Measurements from ENCODE around the gene COPE.

The COPE gene

DNA sequence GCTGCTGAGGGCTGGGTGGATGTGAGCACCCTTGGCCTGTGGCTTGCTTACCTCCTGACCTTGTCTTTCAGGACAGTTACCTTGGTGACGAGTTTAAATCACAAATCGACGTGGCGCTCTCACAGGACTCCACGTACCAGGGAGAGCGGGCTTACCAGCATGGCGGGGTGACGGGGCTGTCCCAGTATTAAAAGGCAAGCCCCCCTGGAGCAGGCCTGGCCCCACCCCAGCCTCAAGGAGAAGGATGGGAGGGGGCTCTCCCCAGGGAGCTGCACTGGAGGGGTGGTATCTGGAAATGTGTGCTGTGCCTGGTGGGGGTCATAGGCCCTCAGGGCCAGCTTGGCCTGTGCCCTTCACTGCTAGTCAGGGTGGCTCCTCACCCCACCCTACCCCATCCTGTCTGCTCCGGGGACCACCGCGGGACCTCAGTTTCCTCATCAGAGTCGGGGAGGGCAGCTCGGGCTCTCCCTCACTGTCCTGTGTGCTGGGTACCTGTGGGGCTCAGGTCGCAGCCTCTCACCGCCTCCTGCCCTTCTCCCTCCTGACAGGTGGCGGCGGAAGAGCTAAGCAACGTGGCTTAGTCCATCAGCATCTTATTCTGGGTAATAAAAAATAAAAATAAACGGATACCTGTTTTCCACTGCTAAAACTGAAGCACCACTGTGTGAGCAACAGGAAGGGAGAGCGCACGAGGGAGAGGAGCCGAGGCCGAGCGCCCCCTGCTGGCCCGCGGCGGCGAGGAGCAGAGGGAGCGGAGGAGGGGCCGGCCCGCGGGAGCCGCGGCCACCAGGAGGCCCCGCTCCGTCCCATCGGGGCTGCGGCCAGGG is 53.0 kb downstream of the COPE start:
- DNase-seq = peak; percentile 30

DNA sequence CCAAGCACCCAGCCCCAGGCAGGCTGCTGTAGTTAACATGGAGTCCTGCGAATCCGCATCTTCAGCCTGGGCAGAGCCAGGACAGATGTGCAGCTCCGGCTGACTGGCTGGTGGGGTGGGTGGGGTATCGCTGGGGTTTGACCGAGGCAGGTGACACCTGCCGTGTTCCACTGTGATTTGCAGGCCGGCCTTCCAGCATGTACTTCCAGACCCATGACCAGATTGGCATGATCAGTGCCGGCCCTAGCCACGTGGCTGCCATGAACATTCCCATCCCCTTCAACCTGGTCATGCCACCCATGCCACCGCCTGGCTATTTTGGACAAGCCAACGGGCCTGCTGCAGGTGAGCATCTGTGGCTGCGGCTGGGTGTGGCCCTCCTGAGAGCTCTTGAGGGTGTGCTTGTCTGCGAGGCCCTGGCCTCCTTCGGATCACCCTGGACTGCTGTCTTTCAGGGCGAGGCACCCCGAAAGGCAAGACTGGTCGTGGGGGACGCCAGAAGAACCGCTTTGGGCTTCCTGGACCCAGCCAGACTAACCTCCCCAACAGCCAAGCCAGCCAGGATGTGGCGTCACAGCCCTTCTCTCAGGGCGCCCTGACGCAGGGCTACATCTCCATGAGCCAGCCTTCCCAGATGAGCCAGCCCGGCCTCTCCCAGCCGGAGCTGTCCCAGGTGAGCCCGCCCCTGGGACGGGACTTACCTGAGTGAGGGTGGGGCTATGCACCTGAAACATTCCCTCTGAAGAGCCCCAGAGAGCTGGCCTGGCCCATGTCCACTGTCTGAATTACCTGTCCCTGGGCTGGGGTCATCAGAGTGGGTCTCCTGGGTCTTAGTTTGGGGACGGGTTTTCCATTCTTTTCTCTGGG is 53.8 kb downstream of the COPE start:
- no peak for DNase-seq

GRCh38 chr19:18863843-18864362 is 55.3 kb downstream of the COPE start:
- no peak for DNase-seq

- DNase-seq = no peak
Measured at GRCh38 chr19:18862976-18863842, 56.0 kb downstream of the COPE start.

GRCh38 chr19:18861917-18862316 is 57.3 kb downstream of the COPE start:
- no peak for DNase-seq

DNA sequence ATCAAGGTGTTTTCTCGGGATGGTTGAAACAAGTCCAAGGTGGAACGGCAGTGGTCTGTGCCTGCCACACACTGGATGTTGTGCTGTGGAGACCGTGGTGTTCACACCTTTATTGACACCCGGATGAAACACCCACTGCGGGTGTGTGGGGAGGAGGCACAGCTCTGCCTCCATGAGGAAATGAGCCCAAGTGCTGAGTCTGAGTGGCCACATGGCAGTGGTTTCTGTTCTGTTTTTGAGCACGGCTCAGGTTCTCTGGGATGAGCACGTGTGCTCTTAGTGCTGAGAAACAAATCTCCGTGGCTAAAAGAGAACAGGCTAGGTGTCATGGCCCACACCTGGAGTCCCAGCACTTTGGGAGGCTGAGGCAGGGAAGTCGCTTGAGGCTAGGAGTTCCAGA is 58.0 kb downstream of the COPE start:
- no peak for DNase-seq

DNA sequence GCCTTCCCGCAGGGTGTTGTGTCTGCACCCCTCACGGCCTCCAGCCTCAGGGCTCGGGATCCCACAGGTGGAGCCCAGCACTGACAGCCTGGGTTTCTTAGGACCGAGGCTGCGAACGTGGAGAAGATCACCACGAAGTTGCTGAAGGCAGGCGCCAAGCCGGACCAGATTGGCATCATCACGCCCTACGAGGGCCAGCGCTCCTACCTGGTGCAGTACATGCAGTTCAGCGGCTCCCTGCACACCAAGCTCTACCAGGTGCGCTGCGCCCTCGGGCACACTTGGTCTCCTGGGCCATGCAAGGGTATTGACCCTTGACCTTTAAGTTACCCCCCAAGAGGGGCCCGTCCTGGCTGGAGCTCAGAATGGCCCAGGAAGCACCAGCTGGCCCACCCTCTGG is 58.5 kb downstream of the COPE start:
- no peak for DNase-seq

DNA sequence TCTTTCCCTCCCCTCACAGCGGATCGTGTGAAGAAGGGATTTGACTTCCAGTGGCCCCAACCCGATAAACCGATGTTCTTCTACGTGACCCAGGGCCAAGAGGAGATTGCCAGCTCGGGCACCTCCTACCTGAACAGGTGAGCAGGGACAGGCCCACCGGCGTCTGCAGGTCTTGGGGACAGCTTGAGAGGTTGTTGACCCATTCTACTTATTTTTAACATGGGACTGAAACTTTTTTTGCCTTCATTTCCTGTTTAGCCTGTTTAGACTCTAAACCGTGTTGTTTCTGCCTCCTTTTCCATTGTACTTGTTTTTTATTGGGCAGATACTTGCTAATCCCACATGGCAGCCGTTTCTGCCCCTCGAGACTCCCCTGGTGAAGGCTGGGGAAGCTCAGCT is 58.9 kb downstream of the COPE start:
- DNase-seq = no peak

DNA sequence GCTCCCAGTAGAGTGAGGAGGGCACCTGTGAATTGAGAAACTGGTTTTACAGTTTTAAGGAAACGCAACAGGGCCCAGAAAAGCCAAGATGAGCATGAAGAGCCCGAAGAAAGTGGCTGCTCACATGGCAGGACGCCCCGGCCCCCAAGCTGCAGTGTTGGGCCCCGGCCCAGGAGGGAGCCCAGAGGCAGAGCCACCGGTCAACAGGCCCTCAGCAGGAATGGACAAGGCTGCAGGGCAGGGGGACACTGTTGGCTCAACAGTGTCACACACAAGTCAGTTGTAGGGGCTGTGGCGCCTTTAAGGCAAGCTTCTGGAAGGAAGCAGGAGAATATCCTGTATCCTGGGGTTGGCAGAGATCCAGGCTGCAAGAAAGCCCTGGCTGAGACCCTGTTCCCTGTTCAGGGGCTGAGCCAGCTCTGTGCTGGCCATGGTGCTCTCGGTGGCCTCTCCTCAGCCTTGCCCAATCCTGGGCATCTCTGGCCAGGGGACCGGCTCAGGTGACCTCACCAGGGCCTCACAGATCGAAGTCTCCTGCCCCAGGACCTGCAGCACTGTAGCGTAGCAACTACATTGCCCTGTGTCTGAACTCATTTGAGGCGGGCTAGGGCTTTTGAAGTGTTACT is 59.4 kb downstream of the COPE start:
- DNase-seq = no peak

DNA sequence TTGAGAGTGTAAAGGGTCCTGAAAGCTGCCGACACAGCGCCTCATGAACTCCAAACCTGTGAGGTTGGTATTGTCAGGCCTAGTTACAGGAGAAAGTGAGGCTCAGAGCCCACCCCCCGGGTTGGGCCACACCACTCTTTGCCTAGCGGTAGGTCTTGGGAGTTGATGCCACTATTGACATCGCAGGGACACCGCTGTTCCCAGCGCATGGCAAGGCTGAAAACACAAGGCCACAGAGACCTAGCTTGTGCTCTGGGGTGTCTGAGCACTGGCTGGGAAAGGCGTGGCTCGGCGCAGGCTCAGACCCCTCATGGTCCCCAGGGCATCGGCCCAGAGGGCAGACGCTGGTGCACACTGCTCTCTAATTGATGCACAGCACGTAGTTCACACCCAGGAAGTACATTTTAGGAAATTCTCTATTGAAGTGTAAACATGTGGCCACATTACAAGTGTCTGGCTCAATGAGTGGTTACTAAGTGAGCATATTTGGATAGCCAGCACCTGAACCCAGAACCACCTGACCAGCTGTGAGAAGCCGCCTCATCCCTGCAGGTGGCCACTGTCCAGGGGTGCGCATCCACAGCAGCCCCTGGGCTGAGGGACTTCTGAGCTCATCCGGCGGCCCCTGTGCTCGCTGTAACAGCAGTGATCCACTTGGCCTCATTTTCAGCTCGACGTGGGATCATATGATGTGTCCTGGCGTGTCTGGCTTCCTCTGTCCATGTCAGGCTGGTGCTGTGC is 60.1 kb downstream of the COPE start:
- DNase-seq = no peak

DNA sequence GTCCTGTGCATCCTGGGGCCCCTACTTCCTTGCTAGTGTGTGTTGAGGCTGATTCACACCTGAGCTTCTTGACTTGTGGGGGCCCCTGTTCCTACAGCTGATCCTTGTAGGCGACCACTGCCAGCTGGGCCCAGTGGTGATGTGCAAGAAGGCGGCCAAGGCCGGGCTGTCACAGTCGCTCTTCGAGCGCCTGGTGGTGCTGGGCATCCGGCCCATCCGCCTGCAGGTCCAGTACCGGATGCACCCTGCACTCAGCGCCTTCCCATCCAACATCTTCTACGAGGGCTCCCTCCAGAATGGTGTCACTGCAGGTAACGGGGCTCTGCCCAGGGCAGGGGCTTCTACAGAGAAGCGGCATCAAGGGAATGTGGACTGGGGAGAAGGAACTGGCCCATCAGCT is 62.0 kb downstream of the COPE start:
- no peak for DNase-seq

DNA sequence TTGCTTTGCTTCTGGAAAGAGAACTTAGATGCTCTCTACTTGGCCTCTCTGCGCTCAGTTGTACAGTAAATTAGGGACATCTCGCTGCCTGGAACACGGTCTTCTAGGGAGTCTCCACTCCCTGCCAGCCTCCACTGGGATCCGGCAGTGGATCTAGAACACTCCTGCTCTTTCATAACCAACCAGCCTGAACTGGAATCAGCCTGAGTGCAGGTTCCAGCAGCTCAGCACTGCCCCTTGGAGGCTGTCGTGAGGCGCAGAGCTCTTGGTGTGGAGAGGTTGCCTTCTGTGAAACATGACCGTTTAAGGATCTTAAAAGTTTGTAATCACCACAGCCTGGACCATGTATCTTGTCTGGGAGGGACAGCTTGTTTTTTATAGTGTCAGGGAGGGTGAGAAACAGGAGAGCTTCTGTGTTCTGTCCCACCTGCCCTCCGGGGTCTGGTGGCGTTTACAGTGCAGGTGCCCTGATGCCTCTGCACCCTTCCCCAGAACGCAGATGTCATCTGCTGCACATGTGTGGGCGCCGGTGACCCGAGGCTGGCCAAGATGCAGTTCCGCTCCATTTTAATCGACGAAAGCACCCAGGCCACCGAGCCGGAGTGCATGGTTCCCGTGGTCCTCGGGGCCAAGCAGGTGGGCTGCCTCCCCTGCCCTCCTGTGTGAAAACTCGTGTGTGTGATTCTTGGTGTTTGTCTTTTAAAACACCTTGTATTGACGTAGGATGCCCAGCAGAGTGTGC is 62.6 kb downstream of the COPE start:
- no peak for DNase-seq

DNA sequence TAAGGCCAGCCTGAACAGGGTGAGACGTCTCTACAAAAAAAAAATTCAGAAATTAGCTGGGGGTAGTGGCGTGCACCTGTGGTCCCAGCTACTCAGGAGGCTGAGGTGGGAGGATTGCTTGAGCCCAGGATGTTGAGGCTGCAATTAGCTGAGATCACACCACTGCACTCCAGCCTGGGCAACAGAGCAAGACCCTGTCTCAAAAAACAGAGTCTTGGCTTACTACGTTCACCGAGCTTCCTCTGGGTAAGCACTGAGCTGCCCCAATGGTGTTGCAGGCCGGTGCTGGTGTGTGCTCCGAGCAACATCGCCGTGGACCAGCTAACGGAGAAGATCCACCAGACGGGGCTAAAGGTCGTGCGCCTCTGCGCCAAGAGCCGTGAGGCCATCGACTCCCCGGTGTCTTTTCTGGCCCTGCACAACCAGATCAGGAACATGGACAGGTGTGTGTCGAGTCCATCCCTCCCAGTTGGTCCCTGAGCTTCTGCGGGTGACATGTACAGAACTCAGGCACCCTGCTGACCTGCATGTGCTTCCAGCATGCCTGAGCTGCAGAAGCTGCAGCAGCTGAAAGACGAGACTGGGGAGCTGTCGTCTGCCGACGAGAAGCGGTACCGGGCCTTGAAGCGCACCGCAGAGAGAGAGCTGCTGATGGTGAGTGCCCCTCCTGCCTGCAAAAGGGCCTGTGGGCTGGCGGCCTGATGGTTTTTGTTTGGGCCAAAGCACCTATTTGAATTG is 63.4 kb downstream of the COPE start:
- DNase-seq = no peak

DNA sequence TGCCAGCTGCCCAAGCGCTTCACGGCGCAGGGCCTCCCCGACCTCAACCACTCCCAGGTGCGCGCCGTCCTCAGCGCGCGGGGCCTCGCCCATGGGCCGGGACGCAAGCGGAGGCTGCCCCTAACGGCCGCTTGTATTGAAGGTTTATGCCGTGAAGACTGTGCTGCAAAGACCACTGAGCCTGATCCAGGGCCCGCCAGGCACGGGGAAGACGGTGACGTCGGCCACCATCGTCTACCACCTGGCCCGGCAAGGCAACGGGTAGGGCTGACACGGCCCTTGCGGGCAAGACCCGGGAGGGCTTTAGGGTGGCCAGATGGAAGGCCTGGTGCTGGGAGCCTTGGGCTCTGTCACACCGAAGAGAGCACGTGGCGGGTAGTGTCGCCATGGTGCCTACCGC is 64.2 kb downstream of the COPE start:
- DNase-seq = no peak

DNA sequence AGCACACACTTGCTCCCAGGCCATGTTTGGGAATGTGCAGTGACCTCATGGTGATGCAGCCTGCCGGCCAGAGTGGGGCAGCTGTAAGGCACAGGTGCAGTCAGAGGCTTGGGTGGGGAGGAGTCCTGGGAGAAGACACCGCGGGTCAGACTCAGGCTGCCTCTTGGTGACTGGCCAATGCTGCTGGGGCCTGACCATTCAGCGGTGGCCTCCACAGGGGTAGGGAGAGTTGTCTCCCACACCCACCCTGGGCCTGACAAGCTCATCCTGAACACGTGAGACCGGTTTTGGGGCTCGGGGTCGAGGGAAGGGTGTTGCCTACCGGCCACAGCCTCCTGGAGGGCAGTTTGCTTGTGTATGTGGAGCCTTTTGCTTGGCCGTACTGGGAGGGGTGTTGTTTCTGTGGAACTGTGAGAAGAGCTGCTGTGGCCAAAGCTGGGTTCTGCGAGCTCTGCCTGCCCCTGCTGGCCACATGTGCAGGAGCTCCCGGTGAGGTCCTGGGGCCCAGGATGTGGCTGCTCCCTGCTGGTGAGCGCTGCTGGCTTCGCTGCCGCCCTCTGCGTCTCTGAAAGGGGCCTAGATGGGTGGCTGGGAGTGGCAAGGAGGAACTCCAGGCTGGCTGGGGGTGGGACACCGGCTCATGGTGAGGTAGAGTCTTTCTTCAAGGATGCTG is 65.3 kb downstream of the COPE start:
- no peak for DNase-seq

DNA sequence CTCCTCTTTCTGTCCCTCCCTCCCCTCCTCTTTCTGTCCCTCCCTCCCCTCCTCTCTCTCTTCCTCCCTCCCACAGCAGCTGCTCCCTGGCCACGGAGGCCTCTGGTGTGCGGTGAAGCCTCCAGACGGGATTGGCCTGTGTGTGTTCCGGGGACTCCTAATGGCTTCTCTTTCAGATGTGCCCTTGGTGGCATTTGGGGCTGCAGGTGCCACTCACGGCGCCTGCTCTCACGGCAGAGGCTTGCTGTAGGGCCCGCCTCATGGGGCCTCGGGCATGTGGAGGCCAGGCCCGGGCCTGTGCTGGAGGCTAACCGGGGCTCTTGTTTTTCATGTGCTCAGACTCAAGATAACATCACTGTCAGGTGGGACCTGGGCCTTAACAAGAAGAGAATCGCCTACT is 66.5 kb downstream of the COPE start:
- DNase-seq = no peak

GRCh38 chr19:18851673-18852325 is 67.4 kb downstream of the COPE start:
- no peak for DNase-seq

DNA sequence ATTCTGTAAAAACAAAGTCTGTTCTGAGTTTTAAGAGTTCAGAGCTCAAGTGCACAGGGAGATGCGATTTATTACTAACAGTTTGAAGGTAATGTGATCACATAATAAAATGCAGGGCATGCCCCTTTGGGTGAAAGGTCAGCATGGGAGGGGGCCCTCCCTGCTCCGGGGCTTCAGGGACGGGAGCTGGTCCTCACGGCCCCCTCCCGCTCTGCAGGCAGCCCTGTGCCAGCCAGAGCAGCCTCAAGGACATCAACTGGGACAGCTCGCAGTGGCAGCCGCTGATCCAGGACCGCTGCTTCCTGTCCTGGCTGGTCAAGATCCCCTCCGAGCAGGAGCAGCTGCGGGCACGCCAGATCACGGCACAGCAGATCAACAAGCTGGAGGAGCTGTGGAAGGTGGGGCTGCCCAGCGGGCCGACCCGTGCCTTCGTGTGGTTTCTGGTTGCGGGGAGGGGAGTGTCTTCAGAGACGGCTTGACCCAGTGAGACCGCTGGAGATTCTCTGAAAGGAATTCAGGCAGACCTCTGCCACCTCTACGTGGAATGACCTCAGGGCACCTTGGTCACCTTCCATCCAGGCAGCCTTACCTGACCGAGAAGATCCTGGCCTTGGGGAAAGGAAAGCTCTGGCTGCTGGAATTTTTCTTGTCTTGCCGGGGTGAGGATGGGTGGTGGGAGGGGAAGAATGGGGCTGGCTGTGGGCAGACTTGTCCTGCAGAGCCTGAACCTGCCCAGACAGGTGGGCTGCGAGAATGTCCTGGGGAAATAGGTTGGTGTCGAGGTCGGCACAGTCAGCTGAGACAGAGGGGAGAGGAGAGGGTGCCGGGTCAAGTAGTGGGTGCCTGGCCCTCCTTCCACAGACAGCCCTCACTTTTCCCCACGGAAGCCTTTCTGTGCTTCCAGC is 68.5 kb downstream of the COPE start:
- no peak for DNase-seq

All from activated T-cell treated with anti-CD3 and anti-CD28 coated beads for 4 hours (primary cell).